ENCODE measurements around the gene AJM1. TPM values are rescaled to one million over a fixed set of nuclear protein-coding genes. Genes with fewer than 3 reads are reported as not detected.

Gene AJM1
- total RNA-seq, 1 donor from 2014 or later: 5.9 TPM

DNA sequence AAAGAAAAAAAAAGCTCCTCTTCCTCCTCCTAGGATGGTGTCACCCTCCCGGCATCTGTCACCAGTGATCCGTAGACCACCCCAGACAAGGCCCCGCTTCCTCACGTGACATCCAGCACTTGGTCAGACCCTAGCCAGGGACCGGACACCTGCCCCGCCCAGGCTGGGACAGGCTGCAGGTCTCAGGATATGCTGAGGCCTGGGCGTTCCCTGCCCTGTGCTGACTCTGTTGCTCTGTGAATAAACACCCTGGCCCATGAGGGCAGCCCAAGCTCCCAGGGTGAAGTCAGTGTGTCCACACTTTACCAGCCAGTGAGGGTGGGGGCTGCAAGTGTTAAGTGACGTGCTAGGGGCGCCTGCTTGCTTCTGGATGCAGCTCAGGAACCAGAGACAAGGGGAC, 18.3 kb downstream of the AJM1 start:
- Histone ChIP-seq H3K4me3 (no peak overlapping the region), H3K27me3 (no peaks in the 10 kb centered on the region), H3K4me1 (peaks cover 4 to 24% of the 10 kb centered on the region in 2 donors), H3K9me3 (no peaks in the 10 kb centered on the region), H3K36me3 (peaks cover 33 to 34% of the 10 kb centered on the region in 2 donors), H3K27ac (no peak overlapping the region)
- intact Hi-C loops (cut with DNase I): no loop called here
- DNase-seq (ENCODE audit: low spot score in 2 of 2): no peak
- TF ChIP-seq, protein P1, sequence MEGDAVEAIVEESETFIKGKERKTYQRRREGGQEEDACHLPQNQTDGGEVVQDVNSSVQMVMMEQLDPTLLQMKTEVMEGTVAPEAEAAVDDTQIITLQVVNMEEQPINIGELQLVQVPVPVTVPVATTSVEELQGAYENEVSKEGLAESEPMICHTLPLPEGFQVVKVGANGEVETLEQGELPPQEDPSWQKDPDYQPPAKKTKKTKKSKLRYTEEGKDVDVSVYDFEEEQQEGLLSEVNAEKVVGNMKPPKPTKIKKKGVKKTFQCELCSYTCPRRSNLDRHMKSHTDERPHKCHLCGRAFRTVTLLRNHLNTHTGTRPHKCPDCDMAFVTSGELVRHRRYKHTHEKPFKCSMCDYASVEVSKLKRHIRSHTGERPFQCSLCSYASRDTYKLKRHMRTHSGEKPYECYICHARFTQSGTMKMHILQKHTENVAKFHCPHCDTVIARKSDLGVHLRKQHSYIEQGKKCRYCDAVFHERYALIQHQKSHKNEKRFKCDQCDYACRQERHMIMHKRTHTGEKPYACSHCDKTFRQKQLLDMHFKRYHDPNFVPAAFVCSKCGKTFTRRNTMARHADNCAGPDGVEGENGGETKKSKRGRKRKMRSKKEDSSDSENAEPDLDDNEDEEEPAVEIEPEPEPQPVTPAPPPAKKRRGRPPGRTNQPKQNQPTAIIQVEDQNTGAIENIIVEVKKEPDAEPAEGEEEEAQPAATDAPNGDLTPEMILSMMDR (IDR thresholded peaks at IDR 0.05): no peak

DNA sequence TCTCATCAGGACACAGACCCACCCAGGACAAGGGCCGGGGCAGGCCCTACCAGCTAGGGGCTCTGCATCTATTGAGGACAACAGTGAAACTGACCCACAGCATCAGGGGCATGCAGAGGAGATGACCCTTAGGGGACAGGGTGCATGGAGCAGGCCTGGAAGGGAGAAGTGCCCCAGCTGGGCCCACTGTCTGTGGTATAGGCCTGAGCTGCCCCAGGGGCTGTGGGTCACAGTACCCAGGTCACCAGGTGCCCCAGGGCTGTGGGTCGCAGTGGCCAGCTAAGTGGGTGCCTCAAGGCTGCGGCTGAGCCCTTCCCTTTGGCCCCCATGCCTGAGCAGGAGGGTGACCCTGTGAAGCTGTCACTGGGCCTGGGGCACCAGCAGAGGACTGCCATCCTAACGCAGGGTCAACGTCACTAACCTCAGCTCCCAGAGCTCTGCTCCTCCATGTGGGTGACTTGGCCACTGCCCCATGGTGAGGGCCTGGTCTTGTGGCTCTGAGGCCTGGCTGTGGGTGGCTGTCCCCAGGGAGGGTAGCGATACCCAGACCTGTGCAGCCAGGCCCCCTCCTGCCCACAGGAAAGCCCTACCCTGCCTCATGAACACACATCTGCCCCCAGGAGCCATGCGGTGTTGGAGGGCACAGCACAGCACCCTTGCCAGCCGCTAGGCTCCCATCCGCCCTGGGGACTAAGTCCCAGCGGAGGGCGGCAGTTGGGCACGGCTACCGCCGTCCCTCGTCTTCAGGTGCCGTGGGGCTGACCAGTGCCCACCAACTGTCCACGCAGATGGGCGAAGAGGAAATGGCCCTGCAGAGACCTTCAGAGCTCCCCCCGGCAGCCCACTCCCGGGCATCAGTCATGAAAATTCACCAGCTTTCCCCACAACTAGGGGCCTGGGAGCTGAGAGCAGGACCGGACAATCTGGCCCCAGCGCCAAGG, 18.9 kb downstream of the AJM1 start:
- no peaks in the 10 kb centered on the region for H3K9me3 ChIP-seq
- H3K36me3 ChIP-seq: peaks cover 33 to 34% of the 10 kb centered on the region in 2 donors
- no peak overlapping the region for H3K4me3 ChIP-seq
- H3K4me1 ChIP-seq: peaks cover 4 to 24% of the 10 kb centered on the region in 2 donors
- no peak for DNase-seq (ENCODE audit: low spot score in 2 of 2)
- TF ChIP-seq, protein P1 (IDR thresholded peaks at IDR 0.05): no peak
- no peaks in the 10 kb centered on the region for H3K27me3 ChIP-seq
- no peak overlapping the region for H3K27ac ChIP-seq
- intact Hi-C loops (cut with DNase I): no loop called here

DNA sequence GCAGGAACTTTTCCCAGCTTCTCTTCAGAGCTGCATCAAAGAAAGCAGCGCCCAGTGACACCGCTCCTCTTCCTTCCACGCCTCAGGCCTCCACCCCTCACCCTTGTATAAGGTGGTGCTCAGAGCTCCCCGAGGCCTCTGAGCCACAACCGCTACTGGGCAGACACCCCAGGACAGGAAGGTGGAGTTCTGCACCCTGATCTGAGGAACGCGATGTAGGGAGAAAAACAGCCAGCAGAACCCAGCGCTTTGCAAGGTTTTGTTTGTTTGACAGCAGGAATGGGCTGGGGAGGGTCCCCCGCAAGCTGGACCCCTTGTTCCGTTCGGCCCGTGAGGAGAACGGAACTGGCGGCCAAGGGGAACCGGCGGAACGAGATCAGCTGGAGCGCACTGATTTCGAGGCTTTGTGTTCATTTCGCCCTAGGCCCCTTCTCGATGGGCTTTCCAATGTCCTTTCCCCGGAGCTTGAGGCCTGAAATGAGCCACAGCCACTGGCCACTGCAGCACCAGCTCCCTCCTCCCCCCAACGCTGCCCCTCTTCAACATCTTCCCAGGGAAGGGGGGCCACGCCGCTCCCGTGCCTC, 19.7 kb downstream of the AJM1 start:
- intact Hi-C loops (cut with DNase I): no loop called here
- H3K4me3 ChIP-seq: no peak overlapping the region
- H3K36me3 ChIP-seq: peaks cover 33 to 34% of the 10 kb centered on the region in 2 donors
- no peaks in the 10 kb centered on the region for H3K27me3 ChIP-seq
- peaks cover 8 to 26% of the 10 kb centered on the region in 2 donors for H3K4me1 ChIP-seq
- TF ChIP-seq, protein P1 (IDR thresholded peaks at IDR 0.05): no peak
- DNase-seq (ENCODE audit: low spot score in 2 of 2): no peak
- H3K27ac ChIP-seq: no peak overlapping the region
- no peaks in the 10 kb centered on the region for H3K9me3 ChIP-seq

DNA sequence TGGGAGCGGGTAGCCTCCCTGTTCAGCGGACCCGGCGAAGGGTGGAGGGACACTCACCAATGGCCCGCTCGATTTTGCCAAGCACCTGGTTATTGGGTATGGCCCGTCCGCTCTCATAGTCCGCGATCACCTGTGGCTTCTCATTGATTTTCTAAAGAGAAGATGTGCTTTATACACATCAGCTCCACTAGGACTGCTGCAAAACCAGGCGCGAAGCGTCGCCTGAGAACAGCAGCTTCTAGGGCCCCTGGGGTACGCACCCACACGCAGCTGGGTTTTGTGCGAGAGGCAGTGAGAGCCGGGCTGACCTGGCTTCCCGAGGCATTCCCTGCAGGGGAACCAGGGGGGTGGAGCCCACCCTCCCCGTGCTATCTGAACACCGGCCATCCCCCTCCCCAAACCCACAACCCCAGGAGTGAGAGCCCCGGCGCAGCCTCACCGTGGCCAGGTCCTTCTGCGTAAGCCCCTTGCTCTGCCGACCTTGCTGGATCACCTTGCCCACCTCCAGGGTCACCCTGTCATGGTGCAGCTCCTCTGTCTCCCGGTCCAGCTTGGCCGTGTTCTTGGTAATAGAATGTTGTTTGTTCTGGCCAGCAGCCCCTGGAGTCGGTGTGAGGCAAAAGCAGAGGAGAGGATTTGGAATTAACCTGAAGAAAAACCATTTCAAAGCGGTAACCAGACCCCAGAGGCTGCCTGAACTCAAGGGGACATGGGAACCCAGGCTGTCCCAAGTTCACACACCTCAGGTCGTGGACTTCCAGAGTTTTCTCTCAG, 20.8 kb downstream of the AJM1 start:
- no peak for DNase-seq (ENCODE audit: low spot score in 2 of 2)
- Histone ChIP-seq H3K36me3 (peaks cover 33 to 34% of the 10 kb centered on the region in 2 donors), H3K4me1 (peaks cover 9 to 29% of the 10 kb centered on the region in 2 donors), H3K27ac (no peak overlapping the region), H3K9me3 (no peaks in the 10 kb centered on the region), H3K4me3 (no peak overlapping the region), H3K27me3 (no peaks in the 10 kb centered on the region)
- intact Hi-C loops (cut with DNase I): no loop called here
- TF ChIP-seq, protein P1 (IDR thresholded peaks at IDR 0.05): no peak

DNA sequence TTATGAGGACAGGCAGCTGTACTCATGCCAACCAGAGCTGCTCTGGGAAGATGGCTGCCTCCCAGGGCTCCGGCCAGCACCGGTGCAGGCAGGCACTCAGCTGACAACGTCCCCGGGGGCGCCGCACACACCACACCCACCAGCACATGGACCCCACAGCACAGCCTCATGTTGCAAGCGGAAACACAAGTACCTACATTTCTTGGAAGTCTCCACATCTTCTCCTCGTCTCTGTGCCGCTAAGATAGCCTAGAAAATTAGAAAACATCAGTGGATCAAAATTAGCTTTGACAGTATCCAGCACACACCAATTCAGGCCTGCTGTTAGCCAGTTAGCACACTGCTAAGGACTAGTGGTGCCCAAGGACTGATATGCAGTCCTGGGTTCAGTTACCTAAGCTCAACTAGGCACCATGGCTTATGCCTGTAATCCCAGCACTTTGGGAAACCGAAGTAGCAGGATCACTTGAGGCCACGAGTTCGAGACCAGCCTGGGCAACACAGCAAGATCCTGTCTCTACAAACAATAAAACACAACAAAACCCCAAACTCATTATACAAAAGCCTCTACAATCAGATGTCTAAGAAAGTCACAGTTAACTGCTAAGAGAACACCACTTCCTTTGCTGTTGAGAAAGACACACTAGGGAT, 21.5 kb downstream of the AJM1 start:
- Histone ChIP-seq H3K4me3 (no peak overlapping the region), H3K9me3 (no peaks in the 10 kb centered on the region), H3K27me3 (no peaks in the 10 kb centered on the region), H3K27ac (no peak overlapping the region), H3K36me3 (peaks cover 33 to 34% of the 10 kb centered on the region in 2 donors), H3K4me1 (peaks cover 7 to 28% of the 10 kb centered on the region in 2 donors)
- no peak for DNase-seq (ENCODE audit: low spot score in 2 of 2)
- intact Hi-C loops (cut with DNase I): no loop called here
- TF ChIP-seq, protein P1 (IDR thresholded peaks at IDR 0.05): no peak

Data from ascending aorta (tissue), 2 donors.